ENCODE data around the gene SHQ1. TPM values are rescaled to one million over a fixed set of nuclear protein-coding genes. Genes with fewer than 3 reads are reported as not detected.

Gene SHQ1
- total RNA-seq, 2 experiments from 2014 or later, result 29.8 to 31.4 TPM

GRCh38 chr3:72768481-72768880 is 79.8 kb downstream of the SHQ1 start:
- Mint-ChIP-seq H3K4me3 (no peak overlapping the region), H3K27ac (no peak overlapping the region), H3K4me1 (ENCODE audit: low read depth) (peaks cover 8% of the 10 kb centered on the region), H3K27me3 (no peaks in the 10 kb centered on the region), H3K36me3 (ENCODE audit: low read depth) (peaks cover 14% of the 10 kb centered on the region), H3K9me3 (no peaks in the 10 kb centered on the region)
- DNase-seq (no peak), ATAC-seq (no peak)
- ChIA-PET POLR2A (interaction anchor here (0.7 kb wide), 1 partner anchor 8 kb away, joined by 5 read pairs; no protein-coding TSS in a partner anchor), CTCF (interaction anchor here (1.1 kb wide), 1 partner anchor 15 kb away, joined by 3 read pairs; no protein-coding TSS in a partner anchor)
- intact Hi-C loops (cut with micrococcal nuclease), result no loop called here
- TF ChIP-seq CTCF (IDR thresholded peaks at IDR 0.05), result no peak

GRCh38 chr3:72768006-72768441 is 80.2 kb downstream of the SHQ1 start:
- Mint-ChIP-seq H3K27ac (no peak overlapping the region), H3K4me1 (ENCODE audit: low read depth) (peaks cover 8% of the 10 kb centered on the region), H3K27me3 (no peaks in the 10 kb centered on the region), H3K9me3 (no peaks in the 10 kb centered on the region), H3K4me3 (no peak overlapping the region), H3K36me3 (ENCODE audit: low read depth) (peaks cover 16% of the 10 kb centered on the region)
- DNase-seq (no peak), ATAC-seq (no peak)
- ChIA-PET POLR2A (interaction anchor here (0.7 kb wide), 1 partner anchor 9 kb away, joined by 5 read pairs; no protein-coding TSS in a partner anchor), CTCF (no interaction called here)
- no peak for TF ChIP-seq CTCF (IDR thresholded peaks at IDR 0.05)
- intact Hi-C loops (cut with micrococcal nuclease), result no loop called here

GRCh38 chr3:72766866-72767265 is 81.4 kb downstream of the SHQ1 start:
- H3K4me1 Mint-ChIP-seq (ENCODE audit: low read depth), result peaks cover 11% of the 10 kb centered on the region
- intact Hi-C loops (cut with micrococcal nuclease), result no loop called here

GRCh38 chr3:72763751-72764440 is 84.3 kb downstream of the SHQ1 start:
- no peak for TF ChIP-seq CTCF (IDR thresholded peaks at IDR 0.05)
- intact Hi-C loops (cut with micrococcal nuclease), result no loop called here
- POLR2A ChIA-PET, result no interaction called here

More at GRCh38 chr3:72766866-72767265, 81.4 kb downstream of the SHQ1 start:
- Mint-ChIP-seq H3K27me3 (no peaks in the 10 kb centered on the region), H3K4me3 (no peak overlapping the region), H3K36me3 (ENCODE audit: low read depth) (peaks cover 24% of the 10 kb centered on the region), H3K27ac (no peak overlapping the region), H3K9me3 (no peaks in the 10 kb centered on the region)
- ATAC-seq (no peak), DNase-seq (no peak)
- no peak for TF ChIP-seq CTCF (IDR thresholded peaks at IDR 0.05)
- ChIA-PET POLR2A (interaction anchor here (0.6 to 1.0 kb wide), 2 partner anchors 12 to 24 kb away, joined by 3 read pairs; no protein-coding TSS in a partner anchor), CTCF (no interaction called here)

GRCh38 chr3:72761410-72761809 is 86.8 kb downstream of the SHQ1 start:
- ChIA-PET CTCF (interaction anchor here (1.9 kb wide), 1 partner anchor 95 kb away, joined by 9 read pairs; no protein-coding TSS in a partner anchor), POLR2A (no interaction called here)
- Mint-ChIP-seq H3K4me1 (ENCODE audit: low read depth) (peaks cover 43% of the 10 kb centered on the region), H3K27ac (no peak overlapping the region), H3K9me3 (peaks cover 1% of the 10 kb centered on the region), H3K36me3 (ENCODE audit: low read depth) (peaks cover 38% of the 10 kb centered on the region), H3K27me3 (no peaks in the 10 kb centered on the region), H3K4me3 (no peak overlapping the region)
- intact Hi-C loops (cut with micrococcal nuclease), result no loop called here
- TF ChIP-seq CTCF (IDR thresholded peaks at IDR 0.05), result no peak
- ATAC-seq, result no peak
- no peak for DNase-seq

More at GRCh38 chr3:72763751-72764440, 84.3 kb downstream of the SHQ1 start:
- Mint-ChIP-seq H3K27me3 (no peaks in the 10 kb centered on the region), H3K36me3 (ENCODE audit: low read depth) (peaks cover 27% of the 10 kb centered on the region), H3K4me1 (ENCODE audit: low read depth) (peaks cover 23% of the 10 kb centered on the region), H3K27ac (no peak overlapping the region), H3K9me3 (no peaks in the 10 kb centered on the region), H3K4me3 (no peak overlapping the region)
- ATAC-seq (no peak), DNase-seq (no peak)
- CTCF ChIA-PET, result no interaction called here
